Neuronal stem cell (in vitro differentiated cells): ENCODE measurements around the gene RNF157. TPM values are rescaled to one million over a fixed set of nuclear protein-coding genes. Genes with fewer than 3 reads are reported as not detected.

Experiments used
- DNase-seq: peaks from one replicate; pipeline ENCODE4 v3.0.0-alpha.2; 2013; ENCODE audit warnings: low spot score
- H2AFZ ChIP-seq: one replicate; pipeline ENCODE4 v1.6.1; 2013; ENCODE audit warnings: mild to moderate bottlenecking, low read length, inconsistent platforms
- H2AK5ac ChIP-seq: 2 replicates; pipeline ENCODE4 v1.6.1; 2013; ENCODE audit warnings: low read depth, mild to moderate bottlenecking, inconsistent platforms, low read length, moderate library complexity, mixed read lengths
- H2BK120ac ChIP-seq: 2 replicates; pipeline ENCODE4 v1.6.1; 2013; ENCODE audit warnings: low read depth, mild to moderate bottlenecking, inconsistent platforms, low read length, moderate library complexity, mixed read lengths
- H2BK12ac ChIP-seq: one replicate; pipeline ENCODE4 v1.6.1; 2013; ENCODE audit warnings: low read length, inconsistent platforms
- H2BK15ac ChIP-seq: 2 replicates; pipeline ENCODE4 v1.6.1; 2013; ENCODE audit warnings: mild to moderate bottlenecking, low read length, inconsistent platforms, mixed read lengths
- H2BK5ac ChIP-seq: one replicate; pipeline ENCODE4 v1.6.1; 2013; ENCODE audit warnings: inconsistent platforms, mild to moderate bottlenecking, low read length, moderate library complexity
- H3K14ac ChIP-seq: one replicate; pipeline ENCODE4 v1.6.1; 2013; ENCODE audit warnings: low read length, inconsistent platforms
- H3K18ac ChIP-seq: 2 replicates; pipeline ENCODE4 v1.6.1; 2013; ENCODE audit warnings: low read length, inconsistent platforms
- H3K23ac ChIP-seq: 2 replicates; pipeline ENCODE4 v1.6.1; 2013; ENCODE audit warnings: low read depth, mild to moderate bottlenecking, mixed read lengths, low read length, inconsistent platforms; ENCODE audit not compliant: poor library complexity
- H3K27ac ChIP-seq: replicated peaks from 3 replicates; pipeline ENCODE4 v1.5.1; 2013; ENCODE audit warnings: low read length, inconsistent platforms
- H3K27me3 ChIP-seq, 3 experiments: 2 replicates each; pipeline ENCODE4 v1.6.1; 2013; ENCODE audit warnings: low read length in 3 of 3, mild to moderate bottlenecking in 2 of 3, inconsistent platforms in 1 of 3, low read depth in 1 of 3, mixed read lengths in 1 of 3, moderate library complexity in 1 of 3; ENCODE audit not compliant: control insufficient read depth in 3 of 3, insufficient read depth in 3 of 3
- H3K36me3 ChIP-seq, 2 donors: replicated peaks in 1 of 2; 2 replicates each; pipeline ENCODE4 v1.6.1; 2013; ENCODE audit warnings: low read length in 2 of 2; ENCODE audit not compliant: control insufficient read depth in 2 of 2, insufficient read depth in 2 of 2
- H3K4ac ChIP-seq: 2 replicates; pipeline ENCODE4 v1.6.1; 2013; ENCODE audit warnings: inconsistent platforms, mild to moderate bottlenecking, low read length, moderate library complexity
- H3K4me1 ChIP-seq, 2 donors: 1 replicate in 1 of 2; 2 replicates in 1 of 2; pipeline ENCODE4 v1.6.1; 2013; ENCODE audit warnings: low read length in 2 of 2, low read depth in 1 of 2; ENCODE audit not compliant: control insufficient read depth in 2 of 2, insufficient read depth in 1 of 2
- H3K4me2 ChIP-seq: one replicate; pipeline ENCODE4 v1.6.1; 2013; ENCODE audit warnings: mild to moderate bottlenecking, low read length, inconsistent platforms; ENCODE audit not compliant: insufficient read depth, poor library complexity, severe bottlenecking
- H3K4me3 ChIP-seq, 2 donors: 2 replicates each; pipeline ENCODE4 v1.5.1; 2013; ENCODE audit warnings: low read length in 2 of 2, mild to moderate bottlenecking in 2 of 2, inconsistent platforms in 1 of 2, moderate library complexity in 1 of 2
- H3K79me1 ChIP-seq: one replicate; pipeline ENCODE4 v1.6.1; 2013; ENCODE audit warnings: low read depth, mild to moderate bottlenecking, inconsistent platforms, low read length, moderate library complexity
- H3K9ac ChIP-seq: one replicate; pipeline ENCODE4 v1.6.1; 2013; ENCODE audit warnings: mild to moderate bottlenecking, low read depth, low read length, inconsistent platforms; ENCODE audit not compliant: poor library complexity
- H3K9me3 ChIP-seq, 2 donors: replicated peaks in 1 of 2; 2 replicates each; pipeline versions ENCODE3 to v1.6.1; 2013; ENCODE audit warnings: low read length in 2 of 2, mild to moderate bottlenecking in 2 of 2, inconsistent platforms in 1 of 2, low read depth in 1 of 2, mixed read lengths in 1 of 2, moderate library complexity in 1 of 2; ENCODE audit not compliant: control insufficient read depth in 2 of 2, insufficient read depth in 1 of 2
- H4K8ac ChIP-seq: one replicate; pipeline ENCODE4 v1.6.1; 2013; ENCODE audit warnings: low read depth, mild to moderate bottlenecking, inconsistent platforms, low read length, moderate library complexity
- H4K91ac ChIP-seq: one replicate; pipeline ENCODE4 v1.6.1; 2013; ENCODE audit warnings: low read length, low read depth, mild to moderate bottlenecking, inconsistent platforms; ENCODE audit not compliant: poor library complexity
- WGBS, 2 donors: extraction: QIAGEN DNeasy Blood & Tissue Kit; methylation state at CpG; one replicate each; pipeline ENCODE4 v1.1.7; 2013; ENCODE audit warnings: missing lambda C conversion rate in 2 of 2, mixed read lengths in 1 of 2; ENCODE audit not compliant: insufficient read length in 2 of 2, insufficient replicate concordance in 1 of 2; ENCODE audit errors: extremely low coverage in 2 of 2; 5-methylcytosine and 5-hydroxymethylcytosine counted together
- polyA plus RNA-seq, 2 experiments: library from polyadenylated mRNA; stranded (reverse); fragments of 200-250 nt; gene quantifications; one replicate each; pipeline ENCODE4 v1.2.3, GENCODE V29; 2013

The RNF157 gene
- 28.7 TPM for polyA plus RNA-seq (2013, experiment 1 of 2)
- polyA plus RNA-seq (2013, experiment 2 of 2), result 29.6 TPM

DNA sequence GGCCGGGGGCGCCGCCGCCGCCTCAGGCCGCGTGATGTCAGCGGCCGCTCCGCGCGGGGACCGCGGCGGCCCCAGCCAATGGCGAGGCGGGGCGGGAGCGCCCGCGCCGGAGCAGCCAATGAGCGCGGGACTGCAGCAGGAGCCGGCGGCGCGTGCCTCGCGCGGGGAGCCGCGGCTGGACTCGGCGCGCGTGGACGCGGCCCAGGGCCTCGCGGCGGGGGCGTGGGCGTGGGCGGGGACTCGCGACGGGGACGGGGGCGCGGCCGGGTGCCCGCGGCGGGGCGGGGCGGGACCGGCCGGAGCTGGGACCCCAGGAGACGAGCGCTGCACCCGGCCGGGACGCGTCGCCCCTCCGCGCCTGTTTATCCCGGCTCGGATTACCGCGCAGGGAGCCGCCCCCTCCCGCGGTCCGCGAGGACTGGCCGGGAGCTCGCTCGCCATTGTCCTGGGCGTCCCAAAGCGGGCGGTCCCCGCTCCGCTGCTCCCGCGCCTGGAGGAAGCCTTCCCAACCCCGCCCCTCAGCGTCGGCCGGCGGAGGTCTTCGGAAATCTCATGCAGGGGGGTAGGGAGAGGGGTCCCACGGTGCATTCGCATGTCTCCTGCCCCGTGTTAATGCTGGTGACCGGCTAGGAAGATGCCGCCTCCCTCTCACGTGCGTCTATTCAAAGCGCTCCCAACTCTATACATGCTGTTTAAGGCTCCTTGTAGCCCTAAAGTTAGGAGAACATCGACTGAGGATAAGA lies at the start of gene RNF157:
Gene RNF157, minus strand, starts transcription at position 33 of the 743 bp plus-strand sequence. CDS start 253 bp downstream, outside the sequence.
- Histone ChIP-seq H2BK120ac (no peak within 1 kb of the TSS), H2BK15ac (peak within 1 kb of the TSS; percentile 65), H3K9ac (peak within 1 kb of the TSS; percentile 90), H3K4me1 (peaks cover 5% of the 10 kb centered on the region in 2 donors), H3K36me3 (no peaks in the 10 kb centered on the region), H3K23ac (peak within 1 kb of the TSS; percentile 34), H3K27me3 (peaks cover 0 to 15% (median 0%) of the 10 kb centered on the region in 3 experiments), H2AFZ (peak within 1 kb of the TSS; percentile 88), H4K8ac (peak within 1 kb of the TSS; percentile 83), H3K79me1 (no peaks in the 10 kb centered on the region), H3K14ac (peak within 1 kb of the TSS; percentile 84), H3K4me2 (peak within 1 kb of the TSS; percentile 91), H2BK12ac (peak within 1 kb of the TSS; percentile 77), H3K18ac (peak within 1 kb of the TSS; percentile 97), H2BK5ac (peak within 1 kb of the TSS; percentile 72), H2AK5ac (peak within 1 kb of the TSS; percentile 98), H3K4me3 (peak within 1 kb of the TSS; percentile 68 to 86), H3K4ac (no peak within 1 kb of the TSS), H3K9me3 (no peaks in the 10 kb centered on the region), H4K91ac (no peak within 1 kb of the TSS), H3K27ac (peak within 1 kb of the TSS; percentile 40)
- WGBS, 2 donors, result no CpG with 5 or more reads among the region's 102 CpGs
- DNase-seq, result peak; percentile 81

GRCh38 chr17:76281573-76282371 lies 41.5 kb upstream of the RNF157 start:
- Histone ChIP-seq H4K91ac (no peak overlapping the region), H2BK120ac (no peak overlapping the region), H3K79me1 (peaks cover 5% of the 10 kb centered on the region), H3K4ac (no peak overlapping the region), H2AK5ac (peak overlapping the region; percentile 63), H2AFZ (no peak overlapping the region), H3K4me3 (peak overlapping the region in 1 of 2 donors; percentile 52), H3K23ac (peak overlapping the region; percentile 44), H3K4me2 (no peak overlapping the region), H3K4me1 (peaks cover 0 to 6% of the 10 kb centered on the region in 2 donors), H3K14ac (no peak overlapping the region), H2BK15ac (peak overlapping the region; percentile 67), H3K9ac (no peak overlapping the region), H3K36me3 (peaks cover 4 to 7% of the 10 kb centered on the region in 2 donors), H2BK5ac (no peak overlapping the region), H3K27ac (no peak overlapping the region), H3K9me3 (peaks cover 0 to 3% of the 10 kb centered on the region in 2 donors), H4K8ac (no peak overlapping the region), H3K27me3 (no peaks in the 10 kb centered on the region), H3K18ac (no peak overlapping the region), H2BK12ac (no peak overlapping the region)
- DNase-seq, result no peak
- no CpG with 5 or more reads among the region's 23 CpGs for WGBS, 2 donors

DNA sequence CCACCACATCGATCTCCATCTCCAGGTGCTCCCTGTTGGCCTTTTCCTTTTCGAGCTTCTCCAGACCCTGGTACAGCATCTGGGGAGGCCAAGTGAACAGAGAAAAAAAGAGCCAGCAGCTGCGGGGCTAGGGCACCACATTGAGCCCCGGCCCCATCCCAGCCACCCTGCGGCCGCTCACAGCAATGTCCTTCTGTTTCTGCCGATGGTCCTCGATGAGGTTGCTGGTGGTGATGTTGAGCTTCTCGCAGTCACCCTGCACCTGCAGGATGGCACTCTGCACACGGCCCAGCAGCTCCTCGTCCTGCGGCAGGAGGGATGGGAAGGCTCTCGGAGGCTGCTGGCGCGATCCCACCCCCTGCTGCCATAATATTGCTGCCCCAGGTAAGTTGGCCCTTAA lies 40.4 kb upstream of the RNF157 start:
- no peak overlapping the region for H3K23ac ChIP-seq
- no peak overlapping the region for H3K4me2 ChIP-seq
- H2BK120ac ChIP-seq, result no peak overlapping the region
- H2AFZ ChIP-seq, result no peak overlapping the region
- H3K27me3 ChIP-seq, result no peaks in the 10 kb centered on the region
- peaks cover 5% of the 10 kb centered on the region for H3K79me1 ChIP-seq
- no peak for DNase-seq
- H4K8ac ChIP-seq, result no peak overlapping the region
- no peak overlapping the region for H3K9ac ChIP-seq
- no peak overlapping the region for H2BK12ac ChIP-seq
- H3K4ac ChIP-seq, result no peak overlapping the region
- H2AK5ac ChIP-seq, result peak overlapping the region; percentile 97
- no peak overlapping the region for H3K14ac ChIP-seq
- no peak overlapping the region for H4K91ac ChIP-seq
- peaks cover 0 to 6% of the 10 kb centered on the region in 2 donors for H3K4me1 ChIP-seq
- no peak overlapping the region for H3K27ac ChIP-seq
- peaks cover 4 to 11% of the 10 kb centered on the region in 2 donors for H3K36me3 ChIP-seq
- H3K9me3 ChIP-seq, result peaks cover 0 to 3% of the 10 kb centered on the region in 2 donors
- H2BK15ac ChIP-seq, result peak overlapping the region; percentile 26
- no CpG with 5 or more reads among the region's 15 CpGs for WGBS, 2 donors
- no peak overlapping the region for H3K18ac ChIP-seq
- H2BK5ac ChIP-seq, result peak overlapping the region; percentile 75
- peak overlapping the region in 1 of 2 donors; percentile 50 for H3K4me3 ChIP-seq
